ENCODE results near the gene CRYBG3.

GRCh38 chr3:97884586-97885123 lies 62.8 kb downstream of the CRYBG3 start:
- TF ChIP-seq MEIS1 (CRISPR knock-in tag; IDR thresholded peaks at IDR 0.05; ENCODE audit: borderline replicate concordance) (no peak), GLIS1 (tag by site-specific recombination; IDR thresholded peaks at IDR 0.05) (no peak), ZNF660 (tag by site-specific recombination; IDR thresholded peaks at IDR 0.05) (no peak), ZBTB1 (tag by site-specific recombination; IDR thresholded peaks at IDR 0.05) (no peak), BCL11A (tag by site-specific recombination; IDR thresholded peaks at IDR 0.05; ENCODE audit: low read depth) (no peak), CTCF (tag by site-specific recombination; IDR thresholded peaks at IDR 0.05) (no peak), YY1 (tag by site-specific recombination; IDR thresholded peaks at IDR 0.05) (no peak), ZNF133 (tag by site-specific recombination; IDR thresholded peaks at IDR 0.05) (no peak), ZNF549 (tag by site-specific recombination; IDR thresholded peaks at IDR 0.05) (no peak)
- TF ChIP-seq, protein P1, sequence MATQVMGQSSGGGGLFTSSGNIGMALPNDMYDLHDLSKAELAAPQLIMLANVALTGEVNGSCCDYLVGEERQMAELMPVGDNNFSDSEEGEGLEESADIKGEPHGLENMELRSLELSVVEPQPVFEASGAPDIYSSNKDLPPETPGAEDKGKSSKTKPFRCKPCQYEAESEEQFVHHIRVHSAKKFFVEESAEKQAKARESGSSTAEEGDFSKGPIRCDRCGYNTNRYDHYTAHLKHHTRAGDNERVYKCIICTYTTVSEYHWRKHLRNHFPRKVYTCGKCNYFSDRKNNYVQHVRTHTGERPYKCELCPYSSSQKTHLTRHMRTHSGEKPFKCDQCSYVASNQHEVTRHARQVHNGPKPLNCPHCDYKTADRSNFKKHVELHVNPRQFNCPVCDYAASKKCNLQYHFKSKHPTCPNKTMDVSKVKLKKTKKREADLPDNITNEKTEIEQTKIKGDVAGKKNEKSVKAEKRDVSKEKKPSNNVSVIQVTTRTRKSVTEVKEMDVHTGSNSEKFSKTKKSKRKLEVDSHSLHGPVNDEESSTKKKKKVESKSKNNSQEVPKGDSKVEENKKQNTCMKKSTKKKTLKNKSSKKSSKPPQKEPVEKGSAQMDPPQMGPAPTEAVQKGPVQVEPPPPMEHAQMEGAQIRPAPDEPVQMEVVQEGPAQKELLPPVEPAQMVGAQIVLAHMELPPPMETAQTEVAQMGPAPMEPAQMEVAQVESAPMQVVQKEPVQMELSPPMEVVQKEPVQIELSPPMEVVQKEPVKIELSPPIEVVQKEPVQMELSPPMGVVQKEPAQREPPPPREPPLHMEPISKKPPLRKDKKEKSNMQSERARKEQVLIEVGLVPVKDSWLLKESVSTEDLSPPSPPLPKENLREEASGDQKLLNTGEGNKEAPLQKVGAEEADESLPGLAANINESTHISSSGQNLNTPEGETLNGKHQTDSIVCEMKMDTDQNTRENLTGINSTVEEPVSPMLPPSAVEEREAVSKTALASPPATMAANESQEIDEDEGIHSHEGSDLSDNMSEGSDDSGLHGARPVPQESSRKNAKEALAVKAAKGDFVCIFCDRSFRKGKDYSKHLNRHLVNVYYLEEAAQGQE (tag by site-specific recombination; IDR thresholded peaks at IDR 0.05) = no peak
- TF ChIP-seq, protein P2, sequence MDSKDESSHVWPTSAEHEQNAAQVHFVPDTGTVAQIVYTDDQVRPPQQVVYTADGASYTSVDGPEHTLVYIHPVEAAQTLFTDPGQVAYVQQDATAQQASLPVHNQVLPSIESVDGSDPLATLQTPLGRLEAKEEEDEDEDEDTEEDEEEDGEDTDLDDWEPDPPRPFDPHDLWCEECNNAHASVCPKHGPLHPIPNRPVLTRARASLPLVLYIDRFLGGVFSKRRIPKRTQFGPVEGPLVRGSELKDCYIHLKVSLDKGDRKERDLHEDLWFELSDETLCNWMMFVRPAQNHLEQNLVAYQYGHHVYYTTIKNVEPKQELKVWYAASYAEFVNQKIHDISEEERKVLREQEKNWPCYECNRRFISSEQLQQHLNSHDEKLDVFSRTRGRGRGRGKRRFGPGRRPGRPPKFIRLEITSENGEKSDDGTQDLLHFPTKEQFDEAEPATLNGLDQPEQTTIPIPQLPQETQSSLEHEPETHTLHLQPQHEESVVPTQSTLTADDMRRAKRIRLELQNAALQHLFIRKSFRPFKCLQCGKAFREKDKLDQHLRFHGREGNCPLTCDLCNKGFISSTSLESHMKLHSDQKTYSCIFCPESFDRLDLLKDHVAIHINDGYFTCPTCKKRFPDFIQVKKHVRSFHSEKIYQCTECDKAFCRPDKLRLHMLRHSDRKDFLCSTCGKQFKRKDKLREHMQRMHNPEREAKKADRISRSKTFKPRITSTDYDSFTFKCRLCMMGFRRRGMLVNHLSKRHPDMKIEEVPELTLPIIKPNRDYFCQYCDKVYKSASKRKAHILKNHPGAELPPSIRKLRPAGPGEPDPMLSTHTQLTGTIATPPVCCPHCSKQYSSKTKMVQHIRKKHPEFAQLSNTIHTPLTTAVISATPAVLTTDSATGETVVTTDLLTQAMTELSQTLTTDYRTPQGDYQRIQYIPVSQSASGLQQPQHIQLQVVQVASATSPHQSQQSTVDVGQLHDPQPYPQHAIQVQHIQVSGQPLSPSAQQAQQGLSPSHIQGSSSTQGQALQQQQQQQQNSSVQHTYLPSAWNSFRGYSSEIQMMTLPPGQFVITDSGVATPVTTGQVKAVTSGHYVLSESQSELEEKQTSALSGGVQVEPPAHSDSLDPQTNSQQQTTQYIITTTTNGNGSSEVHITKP (tag by site-specific recombination; IDR thresholded peaks at IDR 0.05) = no peak
